Hepatic stellate cell (primary cell): ENCODE results near the gene BPIFB6.

ENCODE experiments used
- DNase-seq: peaks from one replicate; pipeline ENCODE4 v3.0.0; 2011; ENCODE audit warnings: low spot score

BPIFB6 gene

GRCh38 chr20:33002087-33002808, 29.2 kb upstream of the BPIFB6 start:
- DNase-seq = no peak

GRCh38 chr20:33004141-33004751, 27.2 kb upstream of the BPIFB6 start, which contains the start of gene SUN5:
SUN5 (minus strand) TSS chr20:33004433; CDS start chr20:33004340, 93 bp downstream.
- no peak for DNase-seq

DNA sequence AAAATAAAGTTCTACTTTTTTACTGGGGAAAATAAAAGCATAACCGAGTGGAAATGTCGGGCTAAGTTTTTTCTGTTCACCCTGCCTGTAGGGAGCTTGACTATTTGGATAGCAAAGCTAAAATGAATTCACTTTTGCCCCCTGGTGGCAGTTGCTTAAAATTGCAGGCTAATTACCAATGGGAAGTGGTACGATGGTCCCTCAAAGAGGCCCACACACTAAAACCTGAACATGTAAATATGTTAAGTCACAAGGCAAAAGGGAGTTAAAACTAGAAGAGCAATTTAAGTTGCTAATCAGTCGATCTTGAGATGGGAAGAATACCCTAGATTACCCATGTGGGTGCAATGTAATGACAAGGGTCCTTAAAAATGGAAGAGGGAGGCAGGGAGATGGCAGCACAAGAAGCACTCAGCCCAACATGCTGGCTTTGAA, 26.3 kb upstream of the BPIFB6 start:
- DNase-seq = no peak

DNA sequence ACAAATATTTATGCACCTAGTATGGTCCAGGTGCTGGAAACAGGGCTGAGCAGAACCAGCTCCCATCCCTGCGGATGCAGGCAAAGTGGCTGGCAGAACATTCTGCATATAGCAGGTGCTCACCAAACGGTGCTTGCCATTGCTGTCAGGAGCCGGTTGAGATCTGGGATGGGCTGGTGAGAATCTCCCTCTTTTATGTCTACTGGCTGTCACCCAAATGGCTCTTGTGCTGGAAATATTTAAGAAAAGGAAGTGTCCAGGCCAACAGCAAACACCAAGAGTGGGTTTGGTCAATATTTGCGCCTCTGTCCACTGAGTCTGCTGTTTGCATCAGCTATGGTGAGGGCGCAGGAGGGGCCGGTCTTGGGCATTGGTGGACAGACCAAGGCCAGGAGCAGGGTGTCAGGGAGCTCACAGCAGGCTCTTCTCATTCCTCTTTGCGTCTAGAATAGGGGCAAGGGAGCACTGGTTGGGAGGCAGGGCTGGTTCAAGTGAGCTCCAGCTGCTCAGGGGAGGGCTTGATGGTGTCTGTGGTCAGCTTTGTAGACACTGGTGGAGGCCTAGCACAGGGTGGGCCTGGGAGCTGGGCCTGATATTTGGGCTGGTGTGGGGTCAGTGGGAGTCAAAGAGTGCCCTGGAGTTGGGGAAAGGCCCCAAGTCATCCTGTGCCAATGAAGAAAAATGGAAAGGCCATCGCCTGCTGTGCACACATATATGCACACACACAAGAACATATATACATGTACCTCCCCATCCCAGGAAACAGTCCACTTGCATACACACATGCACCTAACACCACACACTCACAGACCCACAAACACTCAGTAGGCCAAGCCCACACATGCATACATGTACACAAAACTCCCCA, 25.3 kb upstream of the BPIFB6 start:
- no peak for DNase-seq

GRCh38 chr20:33006776-33007375, 24.6 kb upstream of the BPIFB6 start:
- DNase-seq = no peak

DNA sequence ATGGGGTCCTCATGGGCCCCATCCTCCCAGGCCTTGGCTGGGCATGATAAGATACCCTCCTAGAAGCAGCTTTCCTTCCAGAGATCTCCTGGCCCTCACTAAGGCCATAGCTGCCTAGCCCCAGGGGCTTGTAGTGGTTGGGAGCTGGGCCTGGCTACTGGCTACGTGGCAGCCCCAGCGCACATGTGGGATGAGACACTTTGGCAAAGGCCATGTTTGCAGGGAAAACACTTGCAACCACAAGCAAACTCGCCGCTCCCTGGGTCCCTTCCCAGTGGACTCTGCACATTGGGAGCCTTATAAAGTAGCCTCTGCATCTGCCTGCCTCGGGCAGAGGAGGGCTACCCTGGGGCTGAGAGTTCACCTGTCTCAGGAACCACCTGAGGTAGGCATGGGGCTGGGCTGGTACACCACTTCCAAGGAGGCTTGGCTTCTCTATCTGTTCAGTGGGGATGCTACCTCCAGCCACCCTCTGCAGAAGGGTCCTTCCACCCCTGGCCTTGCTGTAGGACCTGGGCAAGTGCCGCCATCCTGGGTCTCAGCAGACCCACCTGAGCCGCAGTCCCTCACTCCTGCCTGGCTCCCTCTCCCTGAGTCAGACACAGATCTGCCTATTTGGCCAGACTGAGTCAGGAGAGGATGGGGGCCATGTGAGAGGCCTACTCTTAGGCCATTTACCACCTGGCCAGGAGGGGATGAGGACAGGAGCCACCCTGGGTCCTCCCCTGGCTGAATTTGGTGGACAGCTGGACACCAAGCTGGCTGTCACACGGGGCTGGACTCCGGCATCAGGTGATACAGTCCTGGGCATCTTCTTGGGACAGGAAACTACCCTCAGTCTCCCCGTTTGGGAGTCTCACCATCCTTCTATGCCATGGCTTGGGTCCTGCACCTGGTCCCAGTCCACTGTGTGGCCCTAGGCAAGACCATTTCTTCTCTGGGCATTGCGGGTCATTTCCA, 23.8 kb upstream of the BPIFB6 start, which contains the start of gene BPIFB2:
TSS of gene BPIFB2 (plus strand) at position 329 of the 960 bp plus-strand sequence. CDS start 871 bp downstream, outside the sequence.
- DNase-seq = no peak

DNA sequence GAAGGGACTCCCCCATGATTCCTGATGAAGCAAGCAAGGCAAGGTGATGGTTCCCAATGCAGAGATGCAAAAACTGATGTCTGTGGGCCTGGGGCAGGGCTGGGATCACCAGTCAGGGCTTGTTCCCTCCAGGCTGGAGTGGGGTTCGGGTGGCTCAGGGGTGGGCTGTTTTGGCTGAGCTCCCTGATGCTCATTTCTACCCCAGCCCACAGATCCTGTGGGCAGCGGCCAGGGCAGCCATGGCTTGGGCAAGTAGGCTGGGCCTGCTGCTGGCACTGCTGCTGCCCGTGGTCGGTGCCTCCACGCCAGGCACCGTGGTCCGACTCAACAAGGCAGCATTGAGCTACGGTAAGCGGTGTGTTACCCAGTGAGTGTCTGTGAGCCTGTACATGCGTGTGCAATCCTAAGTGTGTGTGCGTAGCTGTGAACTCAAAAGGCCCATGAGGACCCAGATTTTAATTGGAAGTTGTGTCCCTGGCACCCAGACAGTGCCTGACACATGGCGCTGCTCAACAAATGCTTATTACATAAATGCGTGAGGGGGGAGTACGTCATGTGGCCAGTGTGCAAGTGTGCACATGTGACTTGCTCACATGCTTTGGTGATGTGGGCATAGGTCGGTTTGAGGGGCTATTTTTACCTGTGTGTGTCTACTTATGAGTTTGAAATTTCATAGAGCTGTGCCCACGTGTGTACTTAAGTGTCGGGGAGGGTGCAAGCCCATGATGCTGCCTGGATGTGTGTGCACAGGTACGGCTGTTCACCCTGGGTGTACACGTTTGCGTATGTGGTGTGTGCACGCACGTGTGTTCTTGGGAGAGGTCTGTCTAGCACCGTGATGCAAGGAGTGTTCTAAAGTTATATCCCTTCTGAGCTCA, 22.9 kb upstream of the BPIFB6 start:
- no peak for DNase-seq

GRCh38 chr20:33009214-33010132, 22.0 kb upstream of the BPIFB6 start:
- no peak for DNase-seq

DNA sequence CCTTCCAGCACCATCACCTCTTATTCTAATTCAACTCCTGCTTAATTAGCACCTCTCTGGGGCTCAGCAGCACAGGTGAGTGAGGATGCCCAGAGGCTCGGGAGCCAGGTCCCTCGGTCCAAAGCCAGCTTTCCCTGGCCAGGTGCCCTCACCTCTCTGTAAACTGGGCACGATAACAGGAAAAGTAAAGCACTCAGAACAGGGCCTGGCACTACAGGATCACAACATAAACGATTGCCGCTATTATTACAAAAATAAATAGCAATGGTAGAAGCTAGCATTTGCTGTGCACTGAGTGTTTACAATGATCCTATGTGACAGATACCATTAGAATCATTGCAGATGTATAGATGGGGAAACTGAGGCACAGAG, 21.3 kb upstream of the BPIFB6 start:
- no peak for DNase-seq

DNA sequence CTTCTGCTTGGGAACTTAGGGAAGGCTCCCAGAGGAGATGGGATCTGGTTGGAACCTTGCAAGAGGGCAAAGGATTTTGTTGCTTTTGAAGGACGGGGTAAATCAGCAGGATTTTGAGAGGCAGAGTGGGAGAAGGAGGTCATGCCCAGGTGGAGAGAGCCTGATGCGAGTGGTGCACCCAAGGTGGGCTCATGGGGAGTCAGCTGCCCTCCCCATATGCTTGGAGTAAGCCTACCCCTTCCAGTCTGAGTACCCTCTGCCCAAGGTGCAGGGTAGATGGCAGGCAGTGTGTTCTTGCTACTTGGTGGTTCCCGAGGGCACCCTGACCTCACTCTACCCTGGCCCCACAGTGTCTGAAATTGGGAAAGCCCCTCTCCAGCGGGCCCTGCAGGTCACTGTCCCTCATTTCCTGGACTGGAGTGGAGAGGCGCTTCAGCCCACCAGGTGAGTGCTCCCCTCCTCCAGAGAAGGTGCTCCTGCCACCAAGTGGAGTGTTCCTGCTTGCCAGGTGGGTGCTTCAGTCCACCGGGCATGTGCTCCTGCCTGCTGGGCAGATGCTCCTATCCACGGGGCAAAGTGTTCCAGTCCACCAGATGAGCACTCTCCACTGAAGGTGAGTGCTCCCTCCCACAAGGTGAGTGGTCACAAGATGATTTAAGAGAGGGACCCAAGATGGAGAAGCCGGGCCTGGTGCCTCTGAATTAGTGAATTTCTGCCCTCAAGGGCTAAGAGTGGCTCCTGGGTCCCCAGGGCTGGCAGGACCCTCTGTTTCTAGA, 20.6 kb upstream of the BPIFB6 start:
- DNase-seq = no peak

GRCh38 chr20:33012327-33013189, 18.9 kb upstream of the BPIFB6 start:
- no peak for DNase-seq

- DNase-seq = no peak
Observed at GRCh38 chr20:33013701-33014326, 17.6 kb upstream of the BPIFB6 start.

DNA sequence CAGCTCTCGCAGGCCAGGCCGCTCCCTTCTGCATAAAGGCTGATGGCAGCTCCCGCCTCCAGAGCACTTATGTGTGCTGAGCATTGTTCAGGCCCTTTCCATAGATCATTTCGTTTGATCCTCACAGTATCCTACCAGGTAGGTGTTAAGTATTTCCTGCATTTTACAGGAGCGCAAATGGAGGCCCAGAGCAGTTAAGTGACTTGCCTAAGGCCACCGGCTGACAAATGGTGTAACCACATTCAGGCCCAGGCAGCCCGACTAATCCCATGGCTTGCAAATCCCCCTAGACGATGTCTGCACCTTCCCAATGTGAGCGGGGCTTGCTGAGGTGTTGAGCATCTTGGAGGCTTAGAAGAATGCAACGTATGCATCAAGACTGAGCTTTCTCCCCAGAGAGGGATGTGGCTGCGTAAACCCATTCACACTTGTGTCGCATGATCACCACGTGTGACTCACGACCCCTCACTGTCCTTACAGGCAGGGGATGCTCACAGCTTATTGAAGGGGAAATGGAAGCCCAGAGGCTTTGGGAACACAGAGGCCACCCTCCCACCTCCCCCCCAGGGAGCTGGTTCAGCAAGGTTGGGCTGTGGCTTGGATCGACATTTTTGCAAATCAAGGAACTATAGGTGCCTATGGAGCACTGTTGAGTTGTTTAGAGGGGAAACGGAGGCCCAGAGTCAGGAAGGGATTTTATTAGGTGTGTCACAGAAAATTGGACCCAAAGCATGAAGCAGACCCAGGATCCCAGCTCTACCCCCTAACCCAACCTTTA, 16.9 kb upstream of the BPIFB6 start:
- no peak for DNase-seq

GRCh38 chr20:33015114-33015484, 16.3 kb upstream of the BPIFB6 start:
- DNase-seq = no peak

DNA sequence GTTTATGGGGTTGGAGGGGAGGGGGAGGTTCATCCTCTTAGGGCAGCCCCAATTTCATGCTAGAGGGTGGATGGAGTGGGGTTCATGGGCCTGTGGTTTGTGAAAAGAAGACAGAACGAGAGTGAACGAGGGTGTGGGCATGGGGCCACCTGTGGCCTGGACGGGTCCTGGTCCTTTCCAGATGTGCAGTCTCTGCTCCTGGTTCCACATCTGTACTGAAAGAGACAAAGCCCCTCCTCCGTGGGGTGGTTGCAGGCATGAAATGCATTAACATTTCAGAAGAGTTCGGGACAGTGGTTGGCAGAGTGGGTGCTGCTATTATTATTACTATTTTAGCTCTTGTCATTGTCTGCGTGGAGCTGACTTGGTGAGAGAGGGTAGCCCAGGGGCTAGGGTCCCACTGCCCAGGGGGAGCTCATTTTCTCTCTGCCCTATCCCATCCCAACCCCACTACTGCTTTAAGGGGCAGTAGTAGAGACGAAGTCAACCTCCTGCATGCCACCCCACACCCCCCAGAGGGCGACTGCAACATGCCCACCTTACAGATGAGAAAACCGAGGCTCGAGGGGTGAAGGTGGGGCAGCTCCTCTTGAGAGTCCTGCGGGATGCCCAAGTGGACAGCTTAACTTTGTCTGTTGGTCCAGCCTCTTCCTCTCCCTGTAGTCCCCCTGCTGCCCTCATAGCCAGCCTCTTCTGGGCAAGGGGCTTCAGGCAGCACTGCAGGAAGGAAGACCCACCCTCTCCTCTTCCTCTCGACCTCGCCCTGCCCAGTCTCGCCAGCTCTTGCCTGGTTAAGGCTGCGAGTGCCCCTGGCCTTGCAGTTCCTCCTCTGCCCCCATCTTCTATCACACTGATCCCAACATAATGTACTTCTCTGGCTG, 15.5 kb upstream of the BPIFB6 start:
- DNase-seq = no peak
